Kidney glomerular epithelial cell (primary cell): Measurements from ENCODE around the gene UBL4B.

Experiments used
- DNase-seq: peaks from one replicate; lab custom pipeline; 2025; lab: John Stamatoyannopoulos, UW

The UBL4B gene

DNA sequence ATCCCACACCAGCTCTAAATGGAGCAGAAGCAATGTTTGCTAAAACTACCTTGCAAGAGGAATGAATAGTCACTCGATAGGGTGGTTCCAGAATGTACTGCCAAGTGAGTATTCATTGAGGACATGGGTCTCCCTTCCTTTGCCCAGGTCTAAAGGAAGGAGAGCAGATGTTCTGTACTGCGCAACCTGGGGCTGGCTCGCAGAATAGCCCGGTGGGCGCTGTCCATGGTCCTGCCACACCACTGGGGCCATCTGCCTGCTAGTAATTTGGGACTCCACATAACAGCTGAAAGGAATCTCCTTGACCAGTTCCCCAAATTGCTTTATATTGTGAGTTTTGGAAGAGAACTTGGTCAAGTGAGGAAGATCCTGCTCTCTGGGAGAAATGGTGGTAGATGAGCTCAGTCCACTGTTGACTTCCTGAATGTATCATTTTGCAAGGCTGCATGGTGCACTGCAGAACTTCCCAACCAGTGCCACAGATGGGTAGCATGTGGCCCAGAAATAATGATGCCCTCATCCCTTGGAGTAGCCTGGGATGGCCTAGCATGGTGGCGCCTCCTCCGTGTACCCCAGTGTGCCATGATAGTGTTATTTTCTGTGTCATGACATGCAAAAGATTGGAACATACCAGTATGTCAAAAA, 43.8 kb downstream of the UBL4B start:
- DNase-seq = peak; percentile 62

DNA sequence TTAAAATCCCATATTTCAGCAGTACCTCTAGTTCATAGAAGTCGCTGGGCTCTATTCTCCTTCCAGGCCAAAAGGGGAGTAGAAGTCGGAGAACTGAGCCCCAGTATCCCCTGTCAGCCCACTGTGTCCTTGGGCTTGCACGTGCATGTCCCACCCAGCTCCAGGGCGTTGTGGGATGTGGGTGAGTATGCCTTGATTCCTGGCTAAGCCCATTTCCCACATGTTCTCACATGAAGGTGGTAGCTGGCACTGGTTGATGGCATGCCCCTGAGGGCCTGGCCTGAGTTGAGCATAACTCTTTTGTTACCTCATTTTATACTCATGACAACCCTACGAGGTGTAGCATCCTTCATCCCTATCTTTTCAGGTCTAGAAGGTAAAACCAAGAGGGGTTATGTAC, 46.0 kb downstream of the UBL4B start:
- no peak for DNase-seq

DNA sequence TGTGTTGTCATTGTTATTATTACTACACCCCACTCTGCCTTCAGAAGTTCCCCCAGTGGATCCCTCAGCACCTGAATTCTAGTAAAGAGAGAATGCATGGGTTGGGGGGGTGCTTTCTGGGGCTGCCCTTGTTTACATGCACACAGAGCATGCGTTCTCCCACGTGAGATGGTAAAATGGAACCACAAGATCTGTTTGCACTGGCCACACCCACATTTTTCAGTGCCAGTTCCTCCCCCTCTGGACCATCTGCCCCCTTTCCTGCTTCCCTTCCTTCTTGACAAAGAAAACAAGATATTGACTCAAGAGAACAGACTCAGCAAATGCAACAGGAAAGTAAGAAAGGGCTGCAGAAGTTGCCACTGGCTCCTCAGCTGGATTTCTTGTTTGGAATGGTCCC, 46.9 kb downstream of the UBL4B start:
- no peak for DNase-seq

DNA sequence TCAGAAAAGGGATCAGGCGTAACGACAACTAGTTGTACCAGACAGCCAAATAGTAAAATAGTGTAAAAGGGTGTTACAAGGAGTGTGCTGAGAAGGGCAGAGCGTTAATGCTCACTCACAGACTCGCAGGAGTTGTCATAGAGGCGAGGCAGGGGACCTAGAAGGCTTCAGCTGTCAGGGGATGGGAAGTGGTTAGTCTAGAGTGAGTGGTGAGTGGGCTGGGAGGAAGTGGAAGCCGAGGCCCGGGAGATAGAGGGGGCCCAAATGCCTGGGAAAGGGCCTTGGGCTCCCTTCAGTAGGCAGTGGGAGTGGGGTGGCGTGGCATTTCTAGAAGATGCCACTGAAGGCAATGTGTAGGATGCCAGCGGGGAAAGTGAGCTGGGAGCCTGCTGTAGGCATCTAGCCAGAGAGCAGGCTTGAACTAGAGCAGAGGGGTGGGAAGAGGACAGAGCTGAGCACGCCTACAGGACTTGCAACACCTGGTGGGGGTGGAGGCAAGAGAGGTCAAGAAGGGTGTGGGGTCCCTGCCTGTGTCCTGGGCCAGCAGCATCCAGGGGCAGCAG, 48.4 kb downstream of the UBL4B start:
- DNase-seq = no peak

DNA sequence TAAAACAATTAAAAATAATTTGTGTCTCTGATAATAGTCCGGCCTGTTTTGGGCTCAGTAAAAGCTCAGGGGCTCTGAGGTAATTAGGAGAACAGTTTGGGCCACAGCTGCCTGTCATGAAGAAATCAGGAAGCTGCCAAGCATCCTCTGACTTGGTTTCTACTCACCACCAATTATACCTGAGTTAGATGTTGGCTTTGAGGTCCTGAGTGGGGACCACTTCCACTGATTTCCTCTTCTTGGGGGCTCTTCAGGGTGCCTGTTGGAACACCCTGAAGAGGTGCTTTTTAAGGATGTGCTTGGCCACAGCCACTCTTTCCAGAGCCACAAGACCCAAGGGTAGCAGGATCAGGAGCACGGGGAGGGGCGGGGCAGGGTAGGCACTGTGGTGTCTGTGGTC, 48.9 kb downstream of the UBL4B start:
- no peak for DNase-seq

DNA sequence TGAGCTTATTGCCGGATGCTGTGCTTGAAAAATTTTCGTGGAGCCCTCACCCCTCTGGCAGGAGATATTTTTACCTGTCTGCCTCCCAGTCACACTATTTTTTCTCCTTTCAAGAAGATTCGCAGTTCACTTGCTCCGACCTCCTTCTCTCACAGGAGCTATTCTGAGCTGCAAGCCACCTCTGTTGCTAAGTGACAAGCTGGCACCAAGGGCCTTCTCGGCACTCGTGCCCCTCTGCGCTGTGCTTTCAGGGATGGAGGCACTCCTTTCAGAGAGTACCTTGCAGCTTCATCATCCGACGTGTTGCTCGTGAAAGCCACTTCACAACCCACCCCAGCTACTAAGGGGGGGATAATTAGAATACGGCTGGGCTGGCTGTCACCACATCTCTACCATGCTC, 49.6 kb downstream of the UBL4B start:
- DNase-seq = no peak
